ENCODE results near the gene CCDC174.

GRCh38 chr3:14698601-14699244 lies 47.2 kb downstream of the CCDC174 start:
- TF ChIP-seq ZNF747 (tag by site-specific recombination; IDR thresholded peaks at IDR 0.05) (no peak), ZNF561 (tag by site-specific recombination; IDR thresholded peaks at IDR 0.05; ENCODE audit: borderline replicate concordance) (no peak), ZNF24 (tag by site-specific recombination; IDR thresholded peaks at IDR 0.05) (no peak), ZNF146 (tag by site-specific recombination; IDR thresholded peaks at IDR 0.05) (no peak), ZNF830 (tag by site-specific recombination; IDR thresholded peaks at IDR 0.05; ENCODE audit: low read depth) (no peak), ZNF214 (tag by site-specific recombination; IDR thresholded peaks at IDR 0.05; ENCODE audit: borderline replicate concordance) (no peak), ZNF362 (tag by site-specific recombination; IDR thresholded peaks at IDR 0.05) (no peak), ZNF423 (tag by site-specific recombination; IDR thresholded peaks at IDR 0.05) (no peak), ZBTB7A (tag by site-specific recombination; IDR thresholded peaks at IDR 0.05; ENCODE audit: low read depth) (no peak), ZNF175 (tag by site-specific recombination; IDR thresholded peaks at IDR 0.05) (no peak)
- TF ChIP-seq, protein P1, sequence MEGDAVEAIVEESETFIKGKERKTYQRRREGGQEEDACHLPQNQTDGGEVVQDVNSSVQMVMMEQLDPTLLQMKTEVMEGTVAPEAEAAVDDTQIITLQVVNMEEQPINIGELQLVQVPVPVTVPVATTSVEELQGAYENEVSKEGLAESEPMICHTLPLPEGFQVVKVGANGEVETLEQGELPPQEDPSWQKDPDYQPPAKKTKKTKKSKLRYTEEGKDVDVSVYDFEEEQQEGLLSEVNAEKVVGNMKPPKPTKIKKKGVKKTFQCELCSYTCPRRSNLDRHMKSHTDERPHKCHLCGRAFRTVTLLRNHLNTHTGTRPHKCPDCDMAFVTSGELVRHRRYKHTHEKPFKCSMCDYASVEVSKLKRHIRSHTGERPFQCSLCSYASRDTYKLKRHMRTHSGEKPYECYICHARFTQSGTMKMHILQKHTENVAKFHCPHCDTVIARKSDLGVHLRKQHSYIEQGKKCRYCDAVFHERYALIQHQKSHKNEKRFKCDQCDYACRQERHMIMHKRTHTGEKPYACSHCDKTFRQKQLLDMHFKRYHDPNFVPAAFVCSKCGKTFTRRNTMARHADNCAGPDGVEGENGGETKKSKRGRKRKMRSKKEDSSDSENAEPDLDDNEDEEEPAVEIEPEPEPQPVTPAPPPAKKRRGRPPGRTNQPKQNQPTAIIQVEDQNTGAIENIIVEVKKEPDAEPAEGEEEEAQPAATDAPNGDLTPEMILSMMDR (tag by site-specific recombination; IDR thresholded peaks at IDR 0.05): no peak

Measured in HEK293 (cell line).